NK-92 treated with Interleukin-12 subunit alpha and Interleukin-12 subunit beta, amount 100 ng/mL, for 24 hours (cell line): ENCODE measurements around the gene ADORA2A.

Experiments used
- DNase-seq: peaks from one replicate; lab custom pipeline; 2025; lab: John Stamatoyannopoulos, UW

Gene ADORA2A

GRCh38 chr22:24433001-24433827, 5.8 kb downstream of the ADORA2A start:
- DNase-seq: no peak

GRCh38 chr22:24433828-24434470, 6.5 kb downstream of the ADORA2A start:
- peak; percentile 62 for DNase-seq

- DNase-seq: peak; percentile 74
Observed at GRCh38 chr22:24434471-24435322, 7.3 kb downstream of the ADORA2A start.

GRCh38 chr22:24435323-24435645, 7.9 kb downstream of the ADORA2A start:
- no peak for DNase-seq

- no peak for DNase-seq
Observed at GRCh38 chr22:24435861-24436371, 8.5 kb downstream of the ADORA2A start.

GRCh38 chr22:24436553-24436952, 9.2 kb downstream of the ADORA2A start:
- DNase-seq: no peak

- no peak for DNase-seq
Observed at GRCh38 chr22:24437091-24437490, 9.7 kb downstream of the ADORA2A start.

- peak; percentile 24 for DNase-seq
Observed at GRCh38 chr22:24437741-24438328, 10.4 kb downstream of the ADORA2A start.

- no peak for DNase-seq
Observed at GRCh38 chr22:24440270-24440717, 12.9 kb downstream of the ADORA2A start.

GRCh38 chr22:24440718-24441405, 13.5 kb downstream of the ADORA2A start:
- DNase-seq: no peak

GRCh38 chr22:24441406-24442351, 14.3 kb downstream of the ADORA2A start:
- no peak for DNase-seq

- DNase-seq: no peak
Observed at GRCh38 chr22:24442352-24442744, 14.9 kb downstream of the ADORA2A start.

GRCh38 chr22:24443668-24444067, 16.3 kb downstream of the ADORA2A start:
- no peak for DNase-seq

- DNase-seq: no peak
Observed at GRCh38 chr22:24444251-24444650, 16.9 kb downstream of the ADORA2A start.

GRCh38 chr22:24444729-24445466, 17.5 kb downstream of the ADORA2A start:
- no peak for DNase-seq

- DNase-seq: peak; percentile 41
Observed at GRCh38 chr22:24445481-24446259, 18.3 kb downstream of the ADORA2A start.

GRCh38 chr22:24446260-24446611, 18.8 kb downstream of the ADORA2A start:
- DNase-seq: no peak

GRCh38 chr22:24450610-24451009, 23.2 kb downstream of the ADORA2A start:
- DNase-seq: no peak

- no peak for DNase-seq
Observed at GRCh38 chr22:24451162-24451561, 23.8 kb downstream of the ADORA2A start.
